KOPT-K1 (cell line): ENCODE results near the gene GP1BA.

ENCODE experiments used
- H3K27ac ChIP-seq: fragments of 200-600 bp; sonication (generic); 2 replicates; pipeline ENCODE4 v1.5.1; 2016; ENCODE audit warnings: antibody characterized with exemption, mild to moderate bottlenecking, low read depth, low read length; ENCODE audit not compliant: poor library complexity, severe bottlenecking
- H3K36me3 ChIP-seq: fragments of 200-600 bp; sonication (generic); 2 replicates; pipeline ENCODE4 v1.5.1; 2017; ENCODE audit warnings: antibody characterized with exemption, mild to moderate bottlenecking, low read length, moderate library complexity; ENCODE audit not compliant: insufficient read depth
- H3K9me3 ChIP-seq: fragments of 200-600 bp; sonication (generic); 2 replicates; pipeline ENCODE4 v1.5.1; 2017; ENCODE audit warnings: antibody characterized with exemption, low read length, mild to moderate bottlenecking; ENCODE audit not compliant: insufficient read depth, poor library complexity, severe bottlenecking

GP1BA gene

DNA sequence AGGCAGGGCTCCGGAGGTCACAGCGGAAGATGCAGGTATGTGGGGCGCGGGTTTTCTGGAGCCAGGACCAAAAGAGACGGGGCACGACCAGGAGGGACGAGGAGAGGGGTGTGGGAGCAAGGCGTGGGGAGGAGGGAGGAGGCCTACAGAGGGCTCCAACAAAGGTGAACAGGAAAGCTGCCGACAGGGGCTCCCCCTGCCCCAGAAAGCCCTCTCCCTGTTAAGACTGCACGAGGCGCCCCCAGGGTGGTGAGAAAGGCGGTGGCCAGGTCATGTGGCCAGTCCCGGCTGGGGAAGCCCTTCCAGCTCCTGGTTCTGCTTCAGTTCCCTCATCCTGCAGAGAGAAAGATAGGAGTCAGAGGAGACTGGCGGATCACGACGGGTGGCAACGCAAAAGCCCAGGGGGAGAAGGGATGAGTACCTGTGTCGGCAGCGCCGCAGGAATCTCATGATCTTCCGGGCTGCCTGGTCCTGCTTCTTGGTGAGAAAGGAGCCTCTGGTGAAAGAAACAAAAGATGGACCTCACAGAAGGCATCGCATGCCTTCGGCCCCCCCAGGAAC is 36.5 kb downstream of the GP1BA start:
- no peaks in the 10 kb centered on the region for H3K9me3 ChIP-seq
- peaks cover 38% of the 10 kb centered on the region for H3K36me3 ChIP-seq
- peak overlapping the region; percentile 84 for H3K27ac ChIP-seq

- Histone ChIP-seq H3K9me3 (no peaks in the 10 kb centered on the region), H3K27ac (peak overlapping the region; percentile 84), H3K36me3 (peaks cover 43% of the 10 kb centered on the region)
Measured at GRCh38 chr17:4969047-4969550, 37.0 kb downstream of the GP1BA start.

DNA sequence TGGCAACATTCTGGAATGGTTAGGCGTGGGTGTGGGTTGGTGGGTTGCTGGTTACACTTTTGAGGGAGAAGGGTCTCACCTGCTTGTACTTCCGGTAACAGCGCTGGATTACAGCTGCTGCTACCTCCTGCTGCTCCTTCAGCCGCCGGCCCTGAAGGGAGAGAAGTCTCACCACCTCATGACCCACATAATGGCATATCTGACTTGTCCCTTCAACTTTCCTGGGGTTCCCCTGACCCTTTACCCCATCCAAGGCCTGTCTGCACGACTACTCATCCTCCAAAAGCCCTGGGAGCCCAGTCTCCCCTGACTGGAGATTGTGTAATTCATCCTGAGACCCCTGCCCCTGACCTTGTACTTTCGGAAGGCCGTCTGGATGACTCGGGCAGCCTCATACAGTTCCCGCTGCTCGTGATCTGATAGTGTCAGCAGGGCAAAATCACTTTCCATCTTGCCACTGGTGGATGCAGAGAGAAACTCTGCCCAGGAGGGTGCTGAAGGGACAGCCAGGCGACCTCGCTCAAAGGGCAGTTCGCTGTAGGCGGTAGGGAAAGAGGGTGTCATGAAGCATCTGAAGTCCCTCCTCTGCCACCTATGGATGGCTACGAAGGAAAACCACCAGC is 37.6 kb downstream of the GP1BA start:
- Histone ChIP-seq H3K9me3 (no peaks in the 10 kb centered on the region), H3K27ac (no peak overlapping the region), H3K36me3 (peaks cover 46% of the 10 kb centered on the region)

DNA sequence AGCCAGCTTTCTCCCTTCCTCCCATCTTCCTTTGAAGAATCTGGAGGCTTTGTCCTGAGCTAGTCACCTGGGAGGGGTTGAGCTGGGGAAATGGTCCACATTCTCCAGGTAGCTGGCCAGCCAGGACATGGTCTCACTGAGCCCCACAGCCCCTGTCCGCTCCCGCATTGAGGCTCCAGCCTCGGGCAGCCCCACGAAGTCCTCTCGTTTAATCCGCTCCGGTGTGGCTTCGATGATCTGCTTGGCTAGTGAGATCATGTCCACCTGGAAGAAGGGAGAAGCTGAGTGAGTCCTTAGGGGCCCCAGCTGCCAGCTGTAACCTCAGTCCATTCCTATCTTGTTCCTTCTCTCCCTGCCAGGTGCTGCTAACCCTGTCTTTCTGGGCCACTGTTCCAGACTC is 38.2 kb downstream of the GP1BA start:
- Histone ChIP-seq H3K27ac (no peak overlapping the region), H3K36me3 (peaks cover 46% of the 10 kb centered on the region), H3K9me3 (no peaks in the 10 kb centered on the region)

DNA sequence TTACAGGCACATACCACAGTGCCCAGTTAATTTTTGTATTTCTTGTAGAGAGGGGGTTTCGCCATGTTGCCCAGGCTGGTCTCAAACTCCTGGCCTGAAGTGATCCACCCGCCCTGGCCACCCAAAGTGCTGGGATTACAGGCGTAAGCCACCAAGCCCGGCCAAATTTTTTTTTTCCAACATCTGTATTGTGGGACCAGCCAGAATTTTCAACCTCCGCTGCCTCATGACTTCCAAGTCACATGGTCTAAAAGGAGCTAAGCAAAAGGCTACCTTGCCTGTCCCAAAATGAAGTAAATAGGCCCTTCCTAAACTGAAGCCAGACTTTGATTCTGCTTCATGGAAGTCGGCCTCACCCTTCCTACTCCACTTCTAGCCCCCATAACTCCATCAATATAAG is 39.7 kb downstream of the GP1BA start:
- no peak overlapping the region for H3K27ac ChIP-seq
- no peaks in the 10 kb centered on the region for H3K9me3 ChIP-seq
- H3K36me3 ChIP-seq = peaks cover 50% of the 10 kb centered on the region

DNA sequence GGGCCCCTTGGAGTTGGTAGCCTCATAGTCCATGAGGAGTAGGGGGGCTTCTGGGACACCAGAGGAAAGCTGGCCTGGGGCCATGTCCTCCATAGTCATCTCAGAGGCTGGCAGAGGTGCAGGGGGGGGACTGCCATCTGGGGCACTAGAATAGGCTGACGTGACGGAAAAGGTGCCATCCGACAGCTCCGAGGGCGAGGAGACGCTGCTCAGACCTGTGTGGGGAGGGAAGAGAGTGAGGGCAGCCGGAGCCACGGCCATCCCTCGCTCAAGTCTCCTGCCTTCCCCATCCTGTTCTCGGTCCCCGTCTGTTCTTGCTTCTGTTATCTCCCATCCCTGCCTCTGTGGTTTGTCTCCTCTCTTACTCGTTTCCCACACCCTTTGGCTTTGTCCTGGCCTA is 40.2 kb downstream of the GP1BA start:
- no peak overlapping the region for H3K27ac ChIP-seq
- H3K36me3 ChIP-seq = peaks cover 55% of the 10 kb centered on the region
- no peaks in the 10 kb centered on the region for H3K9me3 ChIP-seq

DNA sequence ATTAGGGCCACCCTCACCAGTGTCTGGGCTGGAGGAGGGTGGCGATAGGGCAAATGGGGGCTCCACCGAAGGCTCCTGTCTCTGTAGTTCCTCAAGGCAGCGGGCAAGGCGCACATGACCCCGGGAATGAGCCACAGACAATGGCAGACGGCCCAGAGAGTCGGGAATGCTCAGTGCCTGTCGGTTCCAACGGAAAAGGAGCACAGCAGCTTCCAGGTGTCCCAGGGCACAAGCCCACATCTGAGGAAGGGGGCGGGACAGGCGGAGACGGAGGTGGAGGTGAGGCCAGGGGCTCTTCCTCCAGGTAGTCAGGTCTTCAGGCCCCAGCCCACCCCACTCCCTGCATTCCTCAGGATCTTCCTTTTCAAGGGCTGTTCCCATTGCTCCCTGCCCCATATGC is 40.7 kb downstream of the GP1BA start:
- peaks cover 60% of the 10 kb centered on the region for H3K36me3 ChIP-seq
- no peak overlapping the region for H3K27ac ChIP-seq
- H3K9me3 ChIP-seq = no peaks in the 10 kb centered on the region

DNA sequence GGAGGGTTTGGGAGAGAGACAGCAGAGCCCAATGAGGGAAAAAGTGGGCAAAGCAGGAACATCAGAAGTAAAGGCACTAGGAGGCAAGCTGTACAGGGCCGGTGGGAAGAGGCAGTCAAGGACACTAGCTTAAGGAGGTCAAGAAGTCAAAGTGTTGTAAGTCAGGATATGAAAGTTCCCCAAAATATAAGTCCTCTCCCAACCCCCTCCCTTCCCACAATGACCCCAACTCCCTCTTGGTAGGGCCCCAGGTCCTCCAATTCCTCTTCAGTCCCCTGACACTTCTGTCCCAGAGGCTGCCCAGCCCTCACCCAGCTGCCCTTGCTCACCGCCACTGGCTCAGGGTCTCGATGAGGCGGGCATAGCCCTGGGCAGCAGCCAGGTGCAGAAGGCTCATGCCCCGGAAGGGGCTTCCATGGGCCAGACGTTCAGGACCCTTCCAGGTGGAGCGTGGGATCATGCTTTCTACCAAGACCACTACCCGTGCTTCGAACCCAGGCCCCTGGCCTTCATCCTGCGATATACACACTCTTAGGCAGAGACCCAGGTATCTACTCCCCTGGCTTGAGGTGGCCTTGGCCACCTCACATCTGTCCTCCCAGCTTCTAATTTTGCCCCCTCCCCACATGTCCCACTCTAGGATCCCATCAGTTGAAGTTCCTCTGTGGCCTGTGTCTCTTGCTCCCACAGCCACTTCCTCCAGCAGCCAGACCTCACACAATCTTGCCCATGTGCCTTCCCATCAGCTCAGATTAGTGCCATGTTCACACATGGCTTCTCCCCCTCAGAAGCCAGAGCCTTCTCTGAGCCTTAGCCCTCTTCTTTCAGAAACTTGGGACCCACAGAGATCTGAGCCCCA is 41.4 kb downstream of the GP1BA start:
- Histone ChIP-seq H3K27ac (no peak overlapping the region), H3K36me3 (peaks cover 67% of the 10 kb centered on the region)

GRCh38 chr17:4974115-4974670 is 42.1 kb downstream of the GP1BA start:
- peaks cover 70% of the 10 kb centered on the region for H3K36me3 ChIP-seq
- no peak overlapping the region for H3K27ac ChIP-seq
- no peaks in the 10 kb centered on the region for H3K9me3 ChIP-seq

More for the DNA sequence above, 41.4 kb downstream of the GP1BA start:
- H3K9me3 ChIP-seq = no peaks in the 10 kb centered on the region

DNA sequence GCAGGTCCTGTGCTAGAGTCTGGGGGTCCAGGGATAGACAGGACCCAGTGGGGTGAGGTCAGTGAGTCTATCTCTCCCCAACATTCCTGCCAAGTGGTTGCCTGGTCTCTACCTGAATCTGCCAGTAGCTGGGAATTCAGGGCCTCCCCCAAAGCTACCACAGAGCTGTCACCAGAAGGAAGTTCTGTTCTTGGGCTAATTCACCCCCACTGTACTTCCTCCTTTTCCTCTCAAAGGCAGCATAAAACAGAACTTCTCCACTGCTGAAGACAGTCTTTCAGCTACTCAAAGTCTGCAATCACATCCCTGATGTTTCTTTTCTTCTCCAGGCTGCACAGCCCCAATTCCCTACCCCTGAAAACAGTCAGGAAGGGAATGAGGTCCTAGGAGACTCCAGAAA is 46.6 kb downstream of the GP1BA start:
- Histone ChIP-seq H3K27ac (no peak overlapping the region), H3K36me3 (peaks cover 67% of the 10 kb centered on the region), H3K9me3 (no peaks in the 10 kb centered on the region)

DNA sequence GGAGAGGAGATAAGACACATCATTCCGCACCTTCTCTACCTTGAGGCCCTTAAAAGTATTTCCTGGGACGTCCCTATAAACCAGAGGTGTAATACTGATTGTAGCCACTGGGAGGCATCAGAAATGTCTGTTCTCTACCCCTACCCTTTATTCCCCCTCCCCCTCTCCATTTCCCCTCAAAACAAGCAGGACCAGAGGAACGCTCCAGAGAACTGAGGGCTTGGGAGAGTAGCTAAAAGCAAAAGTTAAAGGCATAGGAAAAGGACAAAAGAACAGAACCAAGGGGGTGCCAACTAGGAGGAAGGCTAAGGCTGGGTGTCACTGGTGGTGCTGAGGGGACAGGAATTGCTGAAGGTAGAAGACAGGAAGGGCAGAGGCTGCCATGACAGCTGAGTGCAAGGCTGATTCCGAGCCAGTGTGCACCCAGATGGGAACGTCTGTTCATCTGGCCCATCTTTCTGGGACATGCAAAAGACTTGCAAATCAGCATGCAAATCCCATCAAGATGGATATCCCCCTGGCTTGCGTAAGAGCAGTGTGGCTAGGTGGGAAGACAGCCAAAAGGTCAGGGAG is 48.7 kb downstream of the GP1BA start:
- peaks cover 60% of the 10 kb centered on the region for H3K36me3 ChIP-seq
- no peak overlapping the region for H3K27ac ChIP-seq
- H3K9me3 ChIP-seq = no peaks in the 10 kb centered on the region

- Histone ChIP-seq H3K27ac (no peak overlapping the region), H3K36me3 (peaks cover 51% of the 10 kb centered on the region), H3K9me3 (no peaks in the 10 kb centered on the region)
Measured at GRCh38 chr17:4982305-4982704, 50.2 kb downstream of the GP1BA start.
